Stomach (tissue), 9 donors: ENCODE data around the gene AFM. TPM values are rescaled to one million over a fixed set of nuclear protein-coding genes. Genes with fewer than 3 reads are reported as not detected.

ENCODE experiments used
- DNase-seq, 2 donors: peaks; one replicate each; pipeline versions ENCODE4 v3.0.0 to v3.0.0-alpha.2; 2013 to 2019
- H3K27ac ChIP-seq, 5 donors: fragments of 200-600 bp in 4 of 5; sonication (generic) in 4 of 5; one replicate each; pipeline ENCODE4 v1.5.1; 2013 to 2019; ENCODE audit warnings: mild to moderate bottlenecking in 1 of 5, moderate library complexity in 1 of 5
- H3K27me3 ChIP-seq, 3 donors: fragments of 200-600 bp; sonication (generic); one replicate each; pipeline ENCODE4 v1.5.1; 2017 to 2019; ENCODE audit warnings: mixed run types in 1 of 3
- H3K36me3 ChIP-seq, 4 donors: fragments of 200-600 bp; sonication (generic); 1 replicate in 3 of 4; 2 replicates in 1 of 4; pipeline ENCODE4 v1.5.1; 2016 to 2019
- H3K4me1 ChIP-seq, 4 donors: fragments of 200-600 bp; sonication (generic); one replicate each; pipeline ENCODE4 v1.5.1; 2016 to 2019
- H3K4me3 ChIP-seq, 4 donors: fragments of 200-600 bp; sonication (generic) in 3 of 4; one replicate each; pipeline ENCODE4 v1.5.1; 2016 to 2019; ENCODE audit warnings: mild to moderate bottlenecking in 1 of 4
- H3K9me3 ChIP-seq, 4 donors: fragments of 200-600 bp; sonication (generic); one replicate each; pipeline ENCODE4 v1.5.1; 2016 to 2019
- EP300 ChIP-seq: sonication (generic); formaldehyde crosslinking; IDR thresholded peaks from one replicate; pipeline ENCODE4 v1.6.1; 2017; ENCODE audit warnings: antibody characterized with exemption
- POLR2A ChIP-seq, 4 donors: fragments of 450-650 bp; IDR thresholded peaks; one replicate each; pipeline ENCODE4 v1.6.1; 2016; ENCODE audit warnings: antibody characterized with exemption in 4 of 4, control low read depth in 2 of 4, mild to moderate bottlenecking in 1 of 4, moderate library complexity in 1 of 4
- POLR2AphosphoS5 ChIP-seq, 3 donors: sonication (generic); formaldehyde crosslinking; IDR thresholded peaks; one replicate each; pipeline ENCODE4 v1.6.1; 2016; ENCODE audit warnings: antibody characterized with exemption in 3 of 3
- WGBS, 5 donors: extraction: QIAGEN DNeasy Blood & Tissue Kit in 3 of 5; methylation state at CpG; one replicate each; pipeline versions ENCODE4 v1.1.5 to v1.1.7; 2013 to 2018; 5-methylcytosine and 5-hydroxymethylcytosine counted together
- intact Hi-C: fragments of 100-400 bp; cut with DNase I; formaldehyde crosslinking; loops from one replicate; pipeline ENCODE4 v1.15.1; 2023; ENCODE audit warnings: low total_unique reads
- polyA plus RNA-seq, 3 donors: library from polyadenylated mRNA; stranded (reverse); fragments of 200-250 nt; gene quantifications; one replicate each; pipeline ENCODE4 v1.2.3, GENCODE V29; 2013
- total RNA-seq, 5 donors: library from RNA; depleted of rRNA; stranded (reverse); fragments of >200 nt; gene quantifications; one replicate each; pipeline versions ENCODE4 v1.1.0 to v1.2.3, GENCODE V29; 2014 to 2016
- TF ChIP-seq, protein P1 (sequence below), 7 experiments: fragments of 450-650 bp in 4 of 7; fragments of 200-600 bp in 3 of 7; sonication (generic) in 3 of 7; IDR thresholded peaks; one replicate each; pipeline ENCODE4 v1.5.1; 2016 to 2019; ENCODE audit warnings: antibody characterized with exemption in 7 of 7, control low read depth in 2 of 7, mild to moderate bottlenecking in 1 of 7
- donor health status: healthy with polysubstance abuse.
- donor health status: Bipolar disorder and iron deficiency.
- donor health status: healthy.

The AFM gene
- total and polyA plus RNA-seq, 8 donors, result 0.05 to 1.8 (median 0.81) TPM; not detected in 5

DNA sequence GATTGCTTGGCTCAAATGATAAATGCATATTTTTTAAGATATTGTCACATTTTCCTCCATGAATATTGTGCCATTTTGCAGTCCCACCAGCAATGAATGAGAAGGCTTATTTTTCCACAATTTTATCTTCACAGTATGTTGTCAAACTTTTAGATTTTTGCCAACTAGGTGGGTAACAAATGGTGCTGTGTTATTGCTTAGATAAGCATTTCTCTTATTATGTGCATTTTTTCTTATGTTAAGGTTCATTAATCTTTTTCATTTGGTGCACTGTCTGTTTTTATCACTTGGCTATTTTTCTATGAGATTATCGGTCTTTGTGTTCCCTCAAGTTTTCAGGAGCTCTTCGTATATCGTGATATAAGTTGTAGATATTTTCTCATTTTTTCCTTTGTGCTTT is 13.4 kb upstream of the AFM start:
- H3K4me1 ChIP-seq, result no peaks in the 10 kb centered on the region
- H3K36me3 ChIP-seq, result no peaks in the 10 kb centered on the region
- no peak overlapping the region for H3K27ac ChIP-seq
- H3K4me3 ChIP-seq, result no peak overlapping the region
- H3K9me3 ChIP-seq, result peaks cover 0 to 11% (median 4%) of the 10 kb centered on the region in 4 donors
- no peak for TF ChIP-seq POLR2A (IDR thresholded peaks at IDR 0.05)
- no peak for TF ChIP-seq EP300
- TF ChIP-seq, protein P1, sequence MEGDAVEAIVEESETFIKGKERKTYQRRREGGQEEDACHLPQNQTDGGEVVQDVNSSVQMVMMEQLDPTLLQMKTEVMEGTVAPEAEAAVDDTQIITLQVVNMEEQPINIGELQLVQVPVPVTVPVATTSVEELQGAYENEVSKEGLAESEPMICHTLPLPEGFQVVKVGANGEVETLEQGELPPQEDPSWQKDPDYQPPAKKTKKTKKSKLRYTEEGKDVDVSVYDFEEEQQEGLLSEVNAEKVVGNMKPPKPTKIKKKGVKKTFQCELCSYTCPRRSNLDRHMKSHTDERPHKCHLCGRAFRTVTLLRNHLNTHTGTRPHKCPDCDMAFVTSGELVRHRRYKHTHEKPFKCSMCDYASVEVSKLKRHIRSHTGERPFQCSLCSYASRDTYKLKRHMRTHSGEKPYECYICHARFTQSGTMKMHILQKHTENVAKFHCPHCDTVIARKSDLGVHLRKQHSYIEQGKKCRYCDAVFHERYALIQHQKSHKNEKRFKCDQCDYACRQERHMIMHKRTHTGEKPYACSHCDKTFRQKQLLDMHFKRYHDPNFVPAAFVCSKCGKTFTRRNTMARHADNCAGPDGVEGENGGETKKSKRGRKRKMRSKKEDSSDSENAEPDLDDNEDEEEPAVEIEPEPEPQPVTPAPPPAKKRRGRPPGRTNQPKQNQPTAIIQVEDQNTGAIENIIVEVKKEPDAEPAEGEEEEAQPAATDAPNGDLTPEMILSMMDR (IDR thresholded peaks at IDR 0.05), result no peak
- no peak for TF ChIP-seq POLR2AphosphoS5 (IDR thresholded peaks at IDR 0.05)
- WGBS, 5 donors, result 94 to 97% (median 96%) methylated on average over 3 of the region's 3 CpGs
- intact Hi-C loops, result no loop called here
- no peak for DNase-seq
- H3K27me3 ChIP-seq, result no peaks in the 10 kb centered on the region

DNA sequence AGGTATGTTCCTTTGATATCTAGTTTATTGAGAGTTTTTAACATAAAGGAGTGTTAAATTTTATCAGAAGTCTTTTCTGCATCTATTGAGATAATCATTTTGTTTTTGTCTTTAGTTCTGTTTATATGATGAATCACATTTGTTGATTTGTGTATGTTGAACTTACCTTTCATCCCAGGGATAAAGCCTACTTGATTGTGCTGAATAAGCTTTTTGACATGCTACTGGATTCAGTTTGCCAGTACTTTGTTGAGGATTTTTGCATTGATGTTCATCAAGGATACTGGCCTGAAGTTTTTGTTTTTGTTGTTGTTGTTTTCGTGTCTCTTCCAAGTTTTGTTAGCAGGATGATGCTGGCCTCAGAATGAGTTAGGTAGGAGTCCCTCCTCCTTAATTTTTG is 10.8 kb upstream of the AFM start:
- TF ChIP-seq EP300 (no peak), POLR2A (IDR thresholded peaks at IDR 0.05) (no peak)
- Histone ChIP-seq H3K4me3 (no peak overlapping the region), H3K4me1 (no peaks in the 10 kb centered on the region), H3K27me3 (no peaks in the 10 kb centered on the region), H3K27ac (no peak overlapping the region), H3K36me3 (no peaks in the 10 kb centered on the region), H3K9me3 (peaks cover 0 to 22% (median 13%) of the 10 kb centered on the region in 4 donors)
- intact Hi-C loops, result no loop called here
- no peak for DNase-seq
- 83 to 93% (median 87%) methylated on average over 1 of the region's 1 CpG for WGBS, 5 donors

DNA sequence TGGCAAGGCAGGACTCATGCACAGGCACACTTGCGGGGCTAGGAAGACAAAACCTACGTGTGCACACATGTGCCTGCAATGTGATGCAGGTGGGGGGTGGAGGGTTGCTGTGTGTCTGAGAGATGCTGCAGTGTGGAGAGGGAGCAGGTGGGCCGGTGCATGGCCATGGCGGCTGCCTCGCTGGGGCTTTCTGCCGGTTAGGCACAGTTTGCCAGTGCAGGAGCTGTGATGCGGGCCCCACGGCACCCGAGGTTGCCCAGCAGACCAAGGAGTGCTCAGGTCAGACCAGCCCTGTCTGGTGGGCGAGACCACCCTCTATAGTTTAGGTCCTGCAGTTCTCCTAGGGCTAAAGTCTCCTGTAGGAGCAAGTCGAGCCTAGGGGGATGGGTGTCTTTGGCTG is 4.4 kb upstream of the AFM start:
- no peak for DNase-seq
- no peaks in the 10 kb centered on the region for H3K4me1 ChIP-seq
- H3K27me3 ChIP-seq, result no peaks in the 10 kb centered on the region
- no peaks in the 10 kb centered on the region for H3K36me3 ChIP-seq
- peaks cover 0 to 22% (median 12%) of the 10 kb centered on the region in 4 donors for H3K9me3 ChIP-seq
- no peak overlapping the region for H3K27ac ChIP-seq
- intact Hi-C loops, result no loop called here
- WGBS, 5 donors, result 41 to 85% (median 83%) methylated on average over 4 to 11 of the region's 11 CpGs
- no peak overlapping the region for H3K4me3 ChIP-seq
- no peak for TF ChIP-seq POLR2AphosphoS5 (IDR thresholded peaks at IDR 0.05)
- no peak for TF ChIP-seq EP300
- TF ChIP-seq, protein P1 (IDR thresholded peaks at IDR 0.05), result no peak
- TF ChIP-seq POLR2A (IDR thresholded peaks at IDR 0.05), result no peak

DNA sequence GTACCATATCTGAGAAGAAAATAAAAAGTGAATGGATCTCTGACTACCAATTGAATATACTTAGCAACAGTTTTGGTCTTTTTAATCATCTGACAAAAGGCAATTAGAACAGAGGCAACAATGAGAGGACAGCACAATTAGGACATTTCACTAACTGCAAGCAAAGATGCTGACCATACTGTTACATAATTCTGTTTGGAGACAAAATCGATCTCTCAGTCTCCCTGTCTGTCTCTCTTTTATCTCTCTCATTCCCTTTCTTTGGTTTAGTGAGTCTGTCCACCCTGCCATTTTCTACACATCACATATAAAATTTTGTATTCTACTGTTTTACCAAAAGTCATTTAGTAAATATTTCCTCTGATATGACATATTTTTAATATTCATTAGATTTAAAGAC is 2.2 kb upstream of the AFM start:
- TF ChIP-seq EP300, result no peak
- no peak for TF ChIP-seq POLR2AphosphoS5 (IDR thresholded peaks at IDR 0.05)
- no peak for TF ChIP-seq POLR2A (IDR thresholded peaks at IDR 0.05)
- TF ChIP-seq, protein P1 (IDR thresholded peaks at IDR 0.05), result no peak
- peaks cover 0 to 11% (median 7%) of the 10 kb centered on the region in 4 donors for H3K9me3 ChIP-seq
- DNase-seq, result no peak
- H3K36me3 ChIP-seq, result no peaks in the 10 kb centered on the region
- H3K4me1 ChIP-seq, result no peaks in the 10 kb centered on the region
- WGBS, 5 donors, result 76 to 89% (median 81%) methylated on average over 1 of the region's 1 CpG
- no peak overlapping the region for H3K4me3 ChIP-seq
- H3K27ac ChIP-seq, result no peak overlapping the region
- H3K27me3 ChIP-seq, result no peaks in the 10 kb centered on the region
- intact Hi-C loops, result no loop called here

DNA sequence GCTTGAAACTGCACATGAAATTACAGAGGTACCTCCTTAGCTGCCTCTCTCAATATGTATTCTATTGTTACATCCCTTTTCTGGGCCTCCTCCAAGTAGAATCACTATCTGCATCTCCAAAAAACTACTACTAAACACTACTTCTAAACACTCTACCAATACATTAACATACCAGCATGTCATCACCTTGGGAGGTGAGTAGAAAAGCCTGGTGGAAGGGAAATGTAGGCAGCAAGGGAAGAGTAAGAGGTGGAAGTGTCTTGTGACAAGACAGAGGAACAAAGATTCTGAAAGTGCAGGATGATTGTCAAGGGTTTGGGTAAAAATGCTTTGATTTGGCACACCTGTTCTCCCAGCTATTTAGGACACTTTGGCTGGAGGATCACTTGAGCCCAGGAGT is 3.5 kb downstream of the AFM start:
- H3K36me3 ChIP-seq, result no peaks in the 10 kb centered on the region
- intact Hi-C loops, result no loop called here
- H3K9me3 ChIP-seq, result no peaks in the 10 kb centered on the region
- H3K27me3 ChIP-seq, result no peaks in the 10 kb centered on the region
- no peaks in the 10 kb centered on the region for H3K4me1 ChIP-seq
- no peak overlapping the region for H3K27ac ChIP-seq
- H3K4me3 ChIP-seq, result no peak overlapping the region
- TF ChIP-seq EP300 (no peak), POLR2AphosphoS5 (IDR thresholded peaks at IDR 0.05) (no peak)
- TF ChIP-seq, protein P1 (IDR thresholded peaks at IDR 0.05), result no peak
- no peak for DNase-seq
